GM12865 (cell line): ENCODE results near the gene CADM4.

Experiments
- DNase-seq: peaks from one replicate; pipeline ENCODE4 v3.0.0; 2010; ENCODE audit warnings: low read depth
- H3K4me3 ChIP-seq: 2 replicates; pipeline ENCODE4 v1.5.1; 2011; ENCODE audit warnings: mild to moderate bottlenecking, low read depth, low read length, control low read depth
- CTCF ChIP-seq: IDR thresholded peaks from 2 replicates; pipeline ENCODE4 v1.5.1; 2011; ENCODE audit warnings: low read length, control low read depth, low read depth, inconsistent platforms; ENCODE audit not compliant: insufficient read depth; ENCODE audit errors: missing control alignments

Gene CADM4

GRCh38 chr19:43582495-43582894 is 57.2 kb downstream of the CADM4 start:
- H3K4me3 ChIP-seq = peak overlapping the region; percentile 65
- no peak for DNase-seq
- TF ChIP-seq CTCF = no peak

DNA sequence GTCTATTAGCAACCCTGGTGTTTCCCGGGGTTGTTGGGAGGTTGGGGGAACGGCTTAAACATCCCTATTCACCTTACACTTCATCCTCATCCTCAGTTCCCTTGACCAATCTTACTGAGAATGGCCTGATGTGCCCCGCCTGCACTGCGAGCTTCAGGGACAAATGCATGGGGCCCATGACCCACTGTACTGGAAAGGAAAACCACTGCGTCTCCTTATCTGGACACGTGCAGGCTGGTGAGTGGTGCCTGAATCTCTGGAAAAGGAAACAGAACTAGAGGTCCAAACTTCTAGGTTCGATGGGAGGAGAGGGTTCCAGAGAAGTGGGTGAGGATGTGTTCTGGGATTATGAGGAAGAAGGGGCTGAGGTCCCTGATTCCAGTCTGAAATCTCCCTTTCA is 58.2 kb downstream of the CADM4 start:
- no peak for TF ChIP-seq CTCF

GRCh38 chr19:43578787-43579186 is 60.9 kb downstream of the CADM4 start:
- no peak for DNase-seq
- no peak for TF ChIP-seq CTCF
- H3K4me3 ChIP-seq = no peak overlapping the region

More for the DNA sequence above, 58.2 kb downstream of the CADM4 start:
- peak overlapping the region; percentile 65 for H3K4me3 ChIP-seq
- DNase-seq = no peak

DNA sequence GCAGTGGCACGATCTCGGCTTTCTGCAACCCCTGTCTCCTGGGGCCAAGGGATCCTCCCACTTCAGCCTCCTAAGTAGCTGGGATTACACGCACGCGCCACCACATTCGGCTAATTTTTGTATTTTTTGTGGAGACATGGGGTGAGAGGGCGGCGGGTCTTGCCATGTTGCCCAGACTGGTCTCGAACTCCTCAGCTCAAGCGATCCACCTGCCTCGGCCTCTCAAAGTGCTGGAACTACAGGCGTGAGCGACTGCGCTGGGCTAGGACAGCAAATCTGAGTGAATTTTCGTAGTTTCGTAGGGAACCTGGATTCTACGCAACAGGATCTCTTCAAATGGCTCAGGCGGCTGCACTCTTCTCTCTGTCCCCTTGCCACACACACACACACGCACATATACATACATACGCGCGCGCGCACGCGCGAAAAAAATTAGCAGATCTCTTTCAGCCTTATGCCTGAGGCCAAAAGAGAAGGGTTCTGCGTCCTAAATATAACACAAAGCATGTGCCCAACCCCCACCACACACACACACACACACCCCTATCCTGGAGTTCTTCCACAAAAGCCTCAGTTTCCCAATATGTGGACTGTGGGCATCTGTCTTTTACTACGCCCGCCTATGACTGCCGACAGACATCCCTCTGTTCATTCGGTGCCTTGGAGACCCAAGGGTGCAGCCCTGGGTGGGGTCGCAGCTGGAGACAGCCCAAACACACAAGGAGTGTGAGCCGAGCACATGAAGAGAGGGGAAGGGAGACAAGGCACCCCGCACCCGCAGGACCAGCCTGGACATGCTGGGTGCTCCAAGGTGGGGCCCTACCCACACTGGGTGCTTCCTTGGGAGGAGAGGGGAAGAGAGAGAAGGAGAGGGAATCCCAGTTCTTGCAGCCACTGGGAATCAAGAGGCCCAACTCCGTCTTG is 63.4 kb downstream of the CADM4 start:
- H3K4me3 ChIP-seq = peak overlapping the region; percentile 39; the same call in 1 of the 2 replicates
- TF ChIP-seq CTCF = no peak
- no peak for DNase-seq

GRCh38 chr19:43575156-43575950 is 64.3 kb downstream of the CADM4 start, which contains the start of the genes PINLYP and XRCC1:
Gene PINLYP (plus strand): TSS chr19:43575801. CDS start chr19:43577192, 1,391 bp downstream.
Gene XRCC1 (minus strand): TSS chr19:43575527. CDS start chr19:43575458, 69 bp downstream.
- TF ChIP-seq CTCF = no peak
- H3K4me3 ChIP-seq = peak within 1 kb of the TSS; percentile 86
- DNase-seq = peak; percentile 99

DNA sequence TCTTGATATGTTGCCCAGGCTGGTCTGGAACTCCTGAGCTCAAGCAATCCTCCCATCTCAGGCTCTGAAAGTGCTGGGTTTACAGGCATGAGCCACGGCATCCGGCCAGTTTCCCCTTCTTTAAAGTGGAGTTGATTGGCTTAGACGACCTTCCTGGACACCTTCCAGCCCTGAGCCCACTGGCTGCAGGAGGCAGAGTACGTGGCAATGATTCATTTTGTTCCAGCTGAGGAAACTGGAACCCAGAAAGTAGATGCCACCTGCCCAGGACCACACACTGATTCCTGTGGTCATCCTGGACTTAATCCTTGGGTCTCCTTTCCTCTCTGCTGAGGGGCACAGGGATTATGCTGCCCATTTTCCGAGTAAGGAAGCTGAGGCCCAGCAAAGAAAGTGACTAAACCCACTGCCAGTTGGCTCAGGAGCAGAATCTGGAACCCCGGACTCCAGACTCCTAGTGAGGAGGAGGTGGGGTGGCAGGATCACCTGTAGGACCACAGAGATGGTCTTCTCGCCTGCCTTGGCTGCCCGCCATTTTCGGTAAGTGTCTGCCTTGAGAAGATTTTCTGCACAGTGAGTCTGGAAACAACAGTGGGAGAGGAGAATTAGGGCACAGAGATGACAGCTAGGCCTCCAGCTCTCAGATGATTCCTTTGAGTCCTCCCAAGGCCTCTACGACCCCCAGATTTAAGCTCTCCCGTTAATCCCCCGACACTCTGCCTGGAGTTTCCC is 65.1 kb downstream of the CADM4 start:
- peak overlapping the region; percentile 86 for H3K4me3 ChIP-seq
- DNase-seq = no peak
- no peak for TF ChIP-seq CTCF
